Neuron (in vitro differentiated cells): ENCODE results near the gene NT5M.
"Not testable (repeated sequence)": the region's sequence is repeated elsewhere in the genome, so short reads cannot be mapped to it uniquely, and the experiment has no call there.

ENCODE experiments used
- H2AFZ ChIP-seq: one replicate; pipeline ENCODE4 v1.6.1; 2013; ENCODE audit warnings: low read depth, mild to moderate bottlenecking, inconsistent platforms, low read length, moderate library complexity
- H3K27me3 ChIP-seq: one replicate; pipeline ENCODE4 v1.6.1; 2013; ENCODE audit warnings: low read length; ENCODE audit not compliant: insufficient read depth
- H3K36me3 ChIP-seq: one replicate; pipeline ENCODE4 v1.6.1; 2013; ENCODE audit warnings: low read length; ENCODE audit not compliant: insufficient read depth
- H3K4me1 ChIP-seq: one replicate; pipeline ENCODE4 v1.6.1; 2013; ENCODE audit warnings: low read length; ENCODE audit not compliant: insufficient read depth
- H3K4me3 ChIP-seq: 2 replicates; pipeline ENCODE4 v1.5.1; 2013; ENCODE audit warnings: mild to moderate bottlenecking, low read length, moderate library complexity
- H3K9me3 ChIP-seq: one replicate; pipeline ENCODE4 v1.6.1; 2013; ENCODE audit warnings: low read length

NT5M gene

DNA sequence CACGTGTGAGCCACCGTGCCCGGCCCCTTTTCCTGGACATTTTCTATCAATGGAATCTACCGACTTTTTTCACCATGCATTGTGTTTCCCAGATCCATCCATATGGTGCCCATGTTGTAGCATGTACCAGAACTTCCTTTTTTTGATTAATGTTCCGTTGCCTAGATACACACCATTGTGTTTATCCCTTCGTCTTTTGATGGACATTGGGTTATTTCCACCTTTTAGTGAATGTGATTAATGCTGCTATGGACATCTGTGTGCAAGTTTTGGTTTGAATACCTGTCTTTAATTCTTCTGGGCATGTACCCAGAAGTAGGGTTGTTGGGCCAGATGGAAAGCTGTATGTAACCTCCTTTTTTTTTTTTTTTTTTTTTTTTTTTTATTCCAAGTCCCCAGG lies 79.8 kb downstream of the NT5M start:
- Histone ChIP-seq H2AFZ (no peak overlapping the region), H3K4me3 (no peak overlapping the region), H3K27me3 (no peaks in the 10 kb centered on the region), H3K4me1 (peaks cover 61% of the 10 kb centered on the region), H3K9me3 (no peaks in the 10 kb centered on the region), H3K36me3 (no peaks in the 10 kb centered on the region)

DNA sequence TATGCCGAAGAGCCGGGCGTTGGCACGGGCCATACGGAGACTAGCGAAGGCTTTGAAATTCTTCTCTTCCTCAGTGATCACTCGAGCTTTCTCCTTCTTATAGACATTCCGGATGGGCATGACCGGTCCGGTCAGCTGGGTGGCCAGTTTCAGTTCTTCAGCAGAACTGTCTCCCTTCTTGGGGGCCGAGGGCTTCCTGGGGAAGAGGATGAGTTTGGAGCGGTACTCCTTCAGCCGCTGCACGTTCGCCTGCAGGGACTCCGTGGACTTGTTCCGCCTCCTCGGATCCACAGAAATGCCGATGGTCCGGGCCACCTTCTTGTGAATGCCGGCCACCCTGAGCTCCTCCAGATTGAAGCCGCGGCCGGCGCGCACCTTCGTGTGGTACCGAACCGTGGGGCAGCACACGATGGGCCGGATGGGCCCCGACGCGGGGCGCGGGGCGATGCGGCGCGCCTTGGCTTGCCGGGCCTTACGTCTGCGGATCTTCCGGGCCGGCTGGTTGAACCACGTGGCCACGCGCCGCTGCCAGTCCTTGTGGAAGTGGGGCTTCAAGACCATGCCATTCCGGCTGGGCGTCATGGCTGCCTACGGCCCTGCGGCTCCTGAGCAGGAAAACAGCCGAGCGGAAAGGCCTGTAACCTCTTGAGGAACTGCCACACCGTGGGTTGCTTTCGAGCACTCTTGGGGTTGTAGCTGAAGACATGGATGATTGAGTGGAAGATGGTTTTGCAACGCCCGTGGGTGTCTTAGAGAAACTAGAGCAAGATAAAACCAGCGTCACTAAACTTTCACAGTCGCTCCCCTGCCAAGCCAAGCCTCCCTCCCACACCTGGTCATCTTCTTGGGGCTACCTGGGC lies 80.5 kb downstream of the NT5M start:
- H3K4me3 ChIP-seq, H3K9me3 ChIP-seq, H3K27me3 ChIP-seq, H2AFZ ChIP-seq, H3K36me3 ChIP-seq: not testable (repeated sequence)
- H3K4me1 ChIP-seq: peaks cover 64% of the 10 kb centered on the region

DNA sequence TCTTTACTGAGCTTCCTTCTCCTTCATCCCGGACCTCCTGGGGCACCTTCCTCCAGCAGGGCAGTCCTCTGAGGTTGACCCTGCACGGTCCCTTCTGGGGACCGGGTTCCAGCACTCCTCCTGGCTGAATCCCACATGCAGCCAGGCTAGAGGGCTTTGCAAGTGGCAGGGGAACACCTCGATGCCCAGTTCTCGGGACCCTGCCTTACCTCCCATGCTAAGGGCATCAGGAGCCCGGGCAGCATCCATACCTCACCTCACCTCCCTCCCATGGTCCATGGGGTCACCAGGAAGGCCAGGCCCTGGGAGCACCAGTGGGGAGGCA lies 81.1 kb downstream of the NT5M start:
- no peak overlapping the region for H3K4me3 ChIP-seq
- peaks cover 63% of the 10 kb centered on the region for H3K4me1 ChIP-seq
- H2AFZ ChIP-seq: no peak overlapping the region
- no peaks in the 10 kb centered on the region for H3K36me3 ChIP-seq
- H3K9me3 ChIP-seq: no peaks in the 10 kb centered on the region
- no peaks in the 10 kb centered on the region for H3K27me3 ChIP-seq

DNA sequence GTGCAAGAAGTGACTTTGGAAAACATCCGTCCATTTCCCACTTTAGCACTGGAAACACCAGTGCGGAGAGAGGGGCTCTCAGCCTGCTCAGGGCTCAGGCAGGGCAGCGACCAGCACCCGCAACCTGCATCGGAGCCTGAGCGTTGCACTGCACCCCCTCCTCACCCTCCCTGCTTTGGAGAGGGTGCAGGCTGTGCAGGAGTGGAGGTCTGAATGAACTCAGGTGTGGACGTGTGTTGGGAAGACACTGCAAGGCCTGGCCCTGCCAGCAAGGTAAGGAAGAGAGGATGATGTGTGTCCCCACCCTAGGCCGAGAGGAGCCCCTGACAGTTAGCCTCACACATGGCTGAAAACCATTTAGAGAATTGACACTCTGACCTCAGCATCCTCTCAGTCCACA lies 81.8 kb downstream of the NT5M start:
- Histone ChIP-seq H3K9me3 (no peaks in the 10 kb centered on the region), H3K4me3 (no peak overlapping the region), H3K4me1 (peaks cover 57% of the 10 kb centered on the region), H3K36me3 (no peaks in the 10 kb centered on the region), H2AFZ (no peak overlapping the region), H3K27me3 (no peaks in the 10 kb centered on the region)

DNA sequence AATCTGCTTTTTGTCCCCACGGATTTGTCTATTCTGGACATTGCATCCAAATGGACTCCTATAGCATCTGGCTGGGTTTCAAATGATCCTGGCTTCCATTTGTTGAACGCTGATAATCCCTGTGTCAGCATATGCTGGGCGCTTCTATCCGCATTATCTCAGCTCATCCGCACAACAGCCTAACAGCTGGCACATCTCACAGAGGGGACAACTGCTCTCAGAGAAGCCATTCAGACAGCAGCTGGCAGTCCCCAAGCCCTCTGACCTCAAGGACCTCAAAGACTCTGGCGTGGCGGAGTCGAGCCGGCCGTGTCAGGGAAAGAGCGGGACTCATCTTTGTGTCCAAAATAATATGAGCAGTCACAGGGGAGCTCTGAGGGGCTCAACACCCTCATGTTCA lies 82.3 kb downstream of the NT5M start:
- Histone ChIP-seq H3K4me1 (peaks cover 52% of the 10 kb centered on the region), H3K27me3 (no peaks in the 10 kb centered on the region), H3K4me3 (peak overlapping the region; percentile 0), H3K36me3 (no peaks in the 10 kb centered on the region), H2AFZ (no peak overlapping the region), H3K9me3 (no peaks in the 10 kb centered on the region)

DNA sequence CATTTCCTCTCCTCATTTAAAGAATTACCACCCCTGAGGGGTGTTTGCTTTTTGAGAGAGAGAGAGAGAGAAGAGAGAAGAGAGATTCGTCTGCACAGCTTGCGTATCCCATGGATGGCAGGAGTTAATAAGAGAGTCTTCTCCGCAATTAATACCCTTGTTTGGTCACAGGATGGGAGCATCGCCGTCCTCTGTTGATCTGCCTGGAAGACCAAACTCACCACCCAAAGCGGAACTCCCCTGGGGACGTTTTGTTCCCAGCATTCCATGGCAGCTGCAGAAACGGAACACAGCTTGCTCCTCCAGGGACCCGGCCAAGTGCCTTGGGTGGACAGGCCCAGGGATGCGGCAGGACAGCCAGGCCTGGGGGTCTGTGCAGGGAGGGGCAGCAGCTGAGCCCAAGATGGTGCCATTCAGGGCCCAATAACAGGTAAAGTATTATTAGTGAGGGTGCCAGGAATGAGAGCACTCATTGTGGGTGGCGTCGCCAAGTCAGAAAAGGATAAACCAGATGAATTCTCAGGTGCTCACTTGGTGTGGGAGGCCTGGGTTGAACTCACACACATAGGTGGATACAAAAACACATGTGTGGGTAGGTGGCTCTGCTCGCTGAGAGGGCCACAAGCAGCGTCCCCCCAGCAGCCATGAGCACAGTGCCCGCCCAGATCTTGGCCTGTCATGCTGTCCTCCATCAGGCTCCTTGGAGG lies 83.1 kb downstream of the NT5M start:
- no peaks in the 10 kb centered on the region for H3K27me3 ChIP-seq
- H3K36me3 ChIP-seq: no peaks in the 10 kb centered on the region
- H3K4me3 ChIP-seq: no peak overlapping the region
- peaks cover 45% of the 10 kb centered on the region for H3K4me1 ChIP-seq
- no peak overlapping the region for H2AFZ ChIP-seq
- H3K9me3 ChIP-seq: no peaks in the 10 kb centered on the region

DNA sequence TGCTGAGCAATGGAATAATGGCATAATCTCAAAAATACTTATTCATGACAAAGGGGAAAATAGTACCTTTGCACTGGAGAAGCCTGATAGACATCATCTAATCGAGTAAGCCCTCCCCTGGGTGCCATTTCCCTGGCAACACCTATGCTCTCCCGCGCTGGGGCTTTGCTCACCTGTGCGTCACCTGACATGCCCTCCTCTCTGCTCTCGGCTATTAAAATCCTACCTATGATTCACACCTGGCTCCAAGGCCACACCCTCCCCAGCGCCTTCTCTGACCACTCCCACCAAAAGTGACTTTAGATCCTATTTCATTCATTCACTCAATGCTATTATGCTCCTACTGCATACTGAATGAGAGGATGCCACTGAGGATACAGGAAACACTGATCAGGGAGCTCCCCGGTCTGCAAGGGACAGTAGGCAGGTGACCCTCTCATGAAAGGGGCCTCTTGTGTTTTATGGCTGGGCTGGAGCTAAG lies 83.9 kb downstream of the NT5M start:
- H3K36me3 ChIP-seq: no peaks in the 10 kb centered on the region
- no peak overlapping the region for H3K4me3 ChIP-seq
- no peaks in the 10 kb centered on the region for H3K27me3 ChIP-seq
- H3K9me3 ChIP-seq: no peaks in the 10 kb centered on the region
- H2AFZ ChIP-seq: no peak overlapping the region
- peaks cover 37% of the 10 kb centered on the region for H3K4me1 ChIP-seq

DNA sequence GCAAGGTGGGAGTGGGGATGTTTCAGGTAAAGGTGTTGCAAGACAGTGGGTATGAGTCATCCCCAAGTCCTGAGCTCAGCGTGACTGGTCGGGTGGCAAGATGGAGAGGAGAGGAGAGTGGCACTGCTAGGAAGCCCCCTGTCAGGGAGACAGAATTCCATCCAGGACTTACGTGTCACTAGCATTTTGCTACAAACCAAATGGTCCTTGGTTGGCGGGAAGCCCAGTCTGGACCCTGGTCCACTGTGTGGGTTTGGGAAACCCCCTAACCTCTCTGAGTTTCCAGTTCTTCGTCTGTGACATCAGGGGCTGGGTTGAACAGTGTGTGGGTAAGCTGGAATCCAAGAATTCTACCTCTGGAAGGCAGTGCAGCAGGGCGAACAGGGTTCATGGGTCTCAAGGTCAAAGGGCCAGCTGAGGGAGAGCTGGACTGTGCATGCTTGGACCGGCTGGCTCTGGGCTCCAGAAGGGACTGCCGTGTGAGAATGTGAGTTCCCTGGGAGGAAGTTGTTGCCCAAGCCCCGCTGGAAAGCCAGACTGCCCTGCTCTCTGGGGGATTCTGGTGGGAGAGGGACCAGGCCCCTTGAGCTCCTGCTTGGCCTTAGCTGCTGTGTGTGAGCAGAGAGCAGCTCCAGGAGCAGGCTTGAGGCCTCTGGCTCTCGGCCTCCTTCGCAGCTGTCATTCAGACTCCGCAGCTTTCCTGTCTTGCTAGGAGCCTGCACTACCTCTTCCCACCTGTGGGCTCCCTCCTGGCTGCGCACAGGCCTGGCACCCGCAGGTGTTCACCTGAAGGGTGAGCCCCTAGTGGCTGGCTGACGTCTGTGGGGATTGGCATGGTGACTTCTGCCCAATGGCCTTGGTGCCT lies 84.6 kb downstream of the NT5M start:
- H2AFZ ChIP-seq: no peak overlapping the region
- no peaks in the 10 kb centered on the region for H3K27me3 ChIP-seq
- H3K36me3 ChIP-seq: no peaks in the 10 kb centered on the region
- peaks cover 35% of the 10 kb centered on the region for H3K4me1 ChIP-seq
- no peaks in the 10 kb centered on the region for H3K9me3 ChIP-seq
- no peak overlapping the region for H3K4me3 ChIP-seq

DNA sequence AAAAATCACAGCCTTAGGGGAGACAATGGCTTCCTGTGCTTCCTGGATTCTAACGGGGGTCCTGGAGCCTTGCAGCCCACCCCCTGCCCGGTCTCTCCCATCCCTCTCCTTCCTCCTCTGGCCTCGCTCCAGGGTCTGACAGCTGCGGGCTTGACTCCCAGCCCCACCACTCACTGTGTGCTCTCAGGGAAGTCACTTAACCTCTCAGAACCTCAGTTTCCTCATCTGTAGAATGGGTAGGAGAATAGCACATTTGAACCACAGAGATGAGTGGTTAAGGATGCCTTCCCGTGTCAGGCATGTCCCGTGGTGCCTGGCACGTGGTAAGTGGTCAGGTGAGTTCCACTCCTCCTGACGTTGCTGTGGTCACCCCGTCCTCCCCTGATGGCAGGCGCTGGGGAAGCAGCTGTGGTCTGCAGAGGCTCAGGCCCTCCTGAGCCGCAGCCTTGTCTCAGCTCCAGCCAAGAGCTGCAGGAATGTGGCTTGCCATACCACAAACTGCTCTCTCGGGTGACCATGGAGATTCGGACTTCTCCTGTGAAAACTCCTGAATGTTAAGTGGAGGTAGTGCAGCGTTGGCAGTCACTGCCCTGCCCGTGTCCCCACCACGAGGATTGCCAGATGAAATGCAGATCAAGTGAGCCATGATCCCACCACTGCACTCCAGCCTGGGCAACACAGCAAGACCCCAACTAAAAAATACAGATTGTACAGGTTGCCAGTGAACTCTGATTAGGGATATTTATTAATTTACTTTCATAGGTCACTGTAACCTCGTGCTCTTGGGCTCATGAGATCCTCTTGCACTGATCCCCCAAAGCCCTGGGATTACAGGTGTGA lies 85.7 kb downstream of the NT5M start:
- no peak overlapping the region for H3K4me3 ChIP-seq
- no peak overlapping the region for H2AFZ ChIP-seq
- no peaks in the 10 kb centered on the region for H3K27me3 ChIP-seq
- H3K4me1 ChIP-seq: peaks cover 35% of the 10 kb centered on the region
- no peaks in the 10 kb centered on the region for H3K9me3 ChIP-seq
- no peaks in the 10 kb centered on the region for H3K36me3 ChIP-seq

DNA sequence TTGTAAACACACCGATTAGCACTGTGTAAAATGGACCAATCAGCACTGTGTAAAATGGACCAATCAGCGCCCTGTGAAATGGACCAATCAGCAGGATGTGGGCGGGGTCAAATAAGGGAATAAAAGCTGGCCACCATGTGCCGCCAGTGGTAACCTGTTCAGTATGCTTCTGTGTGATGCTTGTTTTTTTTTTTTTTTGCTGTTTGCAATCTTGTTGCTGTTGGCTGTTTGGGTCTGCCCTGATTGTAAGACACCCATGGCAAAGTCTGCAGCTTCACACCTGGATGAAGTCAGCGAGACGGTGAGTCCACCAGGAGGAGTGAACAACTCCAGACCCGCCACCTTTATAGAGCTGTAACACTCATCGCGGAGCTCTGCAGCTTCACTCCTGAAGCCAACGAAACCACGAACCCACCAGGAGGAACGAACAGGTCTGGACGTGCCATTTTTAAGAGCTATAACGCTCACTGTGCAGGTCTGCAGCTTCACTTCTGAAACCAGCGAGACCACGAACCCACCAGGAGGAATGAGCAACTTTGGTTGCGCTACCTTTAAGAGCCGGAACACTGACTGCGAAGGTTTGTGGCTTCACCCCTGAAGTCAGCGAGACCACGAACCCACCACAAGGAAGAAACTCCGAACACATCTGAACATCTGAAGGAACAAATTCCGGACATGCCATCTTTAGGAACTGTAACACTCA lies 88.6 kb downstream of the NT5M start:
- Histone ChIP-seq H3K27me3 (no peaks in the 10 kb centered on the region), H3K9me3 (no peaks in the 10 kb centered on the region), H2AFZ (no peak overlapping the region), H3K36me3 (no peaks in the 10 kb centered on the region), H3K4me1 (peaks cover 6% of the 10 kb centered on the region), H3K4me3 (no peak overlapping the region)

DNA sequence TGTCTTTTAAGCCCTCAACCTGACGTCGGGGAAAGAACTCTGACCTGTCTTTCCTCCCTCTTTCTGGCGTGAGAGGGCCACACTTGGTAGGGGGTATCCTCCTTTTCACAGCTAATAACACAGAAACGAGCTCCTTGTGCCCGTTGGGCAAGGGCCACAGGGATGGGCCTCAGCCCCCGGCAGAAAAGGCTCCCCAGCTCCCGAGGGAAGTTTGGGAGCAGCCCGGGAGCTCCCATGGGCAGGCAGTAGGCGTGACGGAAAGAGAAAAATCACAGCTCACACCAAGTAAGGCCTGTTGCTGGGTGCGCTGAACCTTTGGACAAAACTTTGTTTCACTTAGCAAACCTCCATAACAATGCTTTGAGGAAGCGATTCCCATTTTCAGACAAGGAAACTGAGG lies 90.8 kb downstream of the NT5M start:
- no peak overlapping the region for H3K4me3 ChIP-seq
- H3K27me3 ChIP-seq: peaks cover 3% of the 10 kb centered on the region
- H2AFZ ChIP-seq: no peak overlapping the region
- no peaks in the 10 kb centered on the region for H3K36me3 ChIP-seq
- H3K9me3 ChIP-seq: no peaks in the 10 kb centered on the region
- no peaks in the 10 kb centered on the region for H3K4me1 ChIP-seq

DNA sequence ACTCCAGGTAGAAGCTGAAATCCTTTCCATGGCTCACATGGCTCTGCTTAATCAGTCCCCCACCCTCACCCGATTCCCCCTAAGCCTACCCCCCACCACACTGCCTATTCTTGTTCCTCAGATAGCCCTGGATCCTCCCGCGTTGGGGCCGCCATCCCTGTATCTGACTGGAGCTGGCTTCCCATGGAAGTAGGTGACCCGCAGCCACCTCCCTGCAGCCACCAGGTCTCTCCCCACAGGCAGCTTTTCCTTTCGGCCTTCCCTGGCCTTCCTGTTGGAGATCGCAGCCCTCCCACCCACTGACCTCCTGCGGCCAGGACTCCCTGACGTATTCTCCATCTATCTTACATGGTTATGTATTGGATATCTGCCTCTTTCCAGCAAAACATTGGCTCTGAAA lies 91.3 kb downstream of the NT5M start:
- Histone ChIP-seq H3K27me3 (peaks cover 5% of the 10 kb centered on the region), H3K4me3 (no peak overlapping the region), H3K9me3 (no peaks in the 10 kb centered on the region), H2AFZ (no peak overlapping the region), H3K4me1 (no peaks in the 10 kb centered on the region), H3K36me3 (no peaks in the 10 kb centered on the region)
